Right atrium auricular region (tissue), 2 donors: Measurements from ENCODE around the gene CRIP2. TPM values are rescaled to one million over a fixed set of nuclear protein-coding genes. Genes with fewer than 3 reads are reported as not detected.

Experiments used
- DNase-seq: peaks from one replicate; pipeline ENCODE4 v3.0.0-alpha.2; 2019; ENCODE audit warnings: low spot score
- H3K27ac ChIP-seq, 2 donors: fragments of 200-600 bp; sonication (generic); 1 replicate in 1 of 2; 2 replicates in 1 of 2; pipeline ENCODE4 v1.5.1; 2016 to 2019
- H3K27me3 ChIP-seq, 2 donors: fragments of 200-600 bp; sonication (generic); one replicate each; pipeline versions ENCODE4 v1.5.1 to v1.6.0; 2017 to 2019
- H3K36me3 ChIP-seq: fragments of 200-600 bp; sonication (generic); one replicate; pipeline ENCODE4 v1.5.1; 2016
- H3K4me1 ChIP-seq, 2 donors: fragments of 200-600 bp; sonication (generic); one replicate each; pipeline versions ENCODE4 v1.5.1 to v1.6.0; 2017 to 2019
- H3K4me3 ChIP-seq, 2 donors: fragments of 200-600 bp; sonication (generic); 1 replicate in 1 of 2; 2 replicates in 1 of 2; pipeline ENCODE4 v1.5.1; 2017 to 2019; ENCODE audit warnings: mild to moderate bottlenecking in 1 of 2, moderate library complexity in 1 of 2
- H3K9me3 ChIP-seq, 2 donors: fragments of 200-600 bp; sonication (generic); one replicate each; pipeline ENCODE4 v1.5.1; 2019
- CTCF ChIP-seq, 2 donors: fragments of 200-600 bp; sonication (generic); IDR thresholded peaks; one replicate each; pipeline ENCODE4 v1.5.1; 2019; ENCODE audit warnings: antibody characterized with exemption in 2 of 2
- total RNA-seq, 2 donors: library from RNA; depleted of rRNA; stranded (reverse); fragments of >200 nt; gene quantifications; one replicate each; pipeline ENCODE4 v1.1.0, GENCODE V29; 2016

The CRIP2 gene
- total RNA-seq, 2 donors from 2014 or later: 831 to 1,272 TPM

- DNase-seq: no peak
- no peaks in the 10 kb centered on the region for H3K9me3 ChIP-seq
- H3K4me1 ChIP-seq: peaks cover 0 to 43% of the 10 kb centered on the region in 2 donors
- peak overlapping the region in 1 of 2 donors; percentile 57 for H3K27ac ChIP-seq
- no peak for TF ChIP-seq CTCF (IDR thresholded peaks at IDR 0.05)
- H3K27me3 ChIP-seq: no peaks in the 10 kb centered on the region
- peak overlapping the region; percentile 60 to 68 for H3K4me3 ChIP-seq
- no peaks in the 10 kb centered on the region for H3K36me3 ChIP-seq
These were observed 52.8 kb downstream of the CRIP2 start for GRCh38 chr14:105527381-105527825.

GRCh38 chr14:105527826-105528585 lies 53.4 kb downstream of the CRIP2 start:
- H3K9me3 ChIP-seq: no peaks in the 10 kb centered on the region
- peaks cover 0 to 43% of the 10 kb centered on the region in 2 donors for H3K4me1 ChIP-seq
- TF ChIP-seq CTCF (IDR thresholded peaks at IDR 0.05): peak; percentile 92 to 98
- no peaks in the 10 kb centered on the region for H3K36me3 ChIP-seq
- peak overlapping the region; percentile 53 to 57 for H3K27ac ChIP-seq
- H3K4me3 ChIP-seq: peak overlapping the region; percentile 44 to 68
- no peaks in the 10 kb centered on the region for H3K27me3 ChIP-seq
- DNase-seq: peak; percentile 65

- Histone ChIP-seq H3K27me3 (no peaks in the 10 kb centered on the region), H3K4me1 (peaks cover 0 to 43% of the 10 kb centered on the region in 2 donors), H3K9me3 (no peaks in the 10 kb centered on the region), H3K27ac (no peak overlapping the region), H3K4me3 (peak overlapping the region; percentile 44 to 68), H3K36me3 (no peaks in the 10 kb centered on the region)
- TF ChIP-seq CTCF (IDR thresholded peaks at IDR 0.05): no peak
- DNase-seq: no peak
These were observed 54.1 kb downstream of the CRIP2 start for GRCh38 chr14:105528586-105529318.

DNA sequence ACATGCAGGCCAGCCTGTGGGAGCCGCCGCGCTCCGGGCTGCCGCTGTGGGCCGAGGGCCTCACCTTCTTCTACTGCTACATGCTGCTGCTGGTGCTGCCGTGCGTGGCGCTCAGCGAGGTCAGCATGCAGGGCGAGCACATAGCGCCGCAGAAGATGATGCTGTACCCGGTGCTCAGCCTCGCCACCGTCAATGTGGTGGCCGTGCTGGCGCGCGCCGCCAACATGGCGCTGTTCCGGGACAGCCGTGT lies 54.6 kb downstream of the CRIP2 start:
- no peaks in the 10 kb centered on the region for H3K36me3 ChIP-seq
- no peak for TF ChIP-seq CTCF (IDR thresholded peaks at IDR 0.05)
- no peaks in the 10 kb centered on the region for H3K27me3 ChIP-seq
- DNase-seq: no peak
- H3K9me3 ChIP-seq: no peaks in the 10 kb centered on the region
- peaks cover 0 to 43% of the 10 kb centered on the region in 2 donors for H3K4me1 ChIP-seq
- H3K4me3 ChIP-seq: peak overlapping the region in 1 of 2 donors; percentile 68
- no peak overlapping the region for H3K27ac ChIP-seq

Other genes with a start within 250 kb of the CRIP2 start
- gene BTBD6, start 226.3 kb upstream of the CRIP2 start, total RNA-seq: 10 to 100 TPM; 26.9 to 34.9 TPM
- gene BRF1, start 173.8 kb upstream of the CRIP2 start, total RNA-seq: 10 to 100 TPM; 16.2 to 17.2 TPM
- gene PACS2, start 160.1 kb upstream of the CRIP2 start, total RNA-seq: 10 to 100 TPM; 55.0 to 59.7 TPM
- under 1 TPM in 1 of 2 donors, not detected in 1; 0.16 TPM for gene TEX22, start 76.3 kb upstream of the CRIP2 start, total RNA-seq
- gene MTA1, start 55.0 kb upstream of the CRIP2 start, total RNA-seq: 10 to 100 TPM; 51.9 to 61.7 TPM
- 10 to 100 TPM; 42.9 to 79.2 TPM for gene CRIP1, start 12.1 kb downstream of the CRIP2 start, total RNA-seq
- gene TEDC1, start 16.4 kb downstream of the CRIP2 start, total RNA-seq: 1 to 10 TPM; 3.5 to 3.9 TPM
- 1 to 10 TPM; 3.4 to 5.8 TPM for gene TMEM121, start 51.8 kb downstream of the CRIP2 start, total RNA-seq